Suppressor macrophage treated with lipopolysaccharide for 4 hours (primary cell): ENCODE measurements around the gene DMRT3.
A peak's percentile ranks its signal among the peaks of the same experiment; 100 is the strongest.

ENCODE experiments used
- DNase-seq: peaks from one replicate; pipeline ENCODE4 v3.0.0-alpha.2; 2020

Gene DMRT3

DNA sequence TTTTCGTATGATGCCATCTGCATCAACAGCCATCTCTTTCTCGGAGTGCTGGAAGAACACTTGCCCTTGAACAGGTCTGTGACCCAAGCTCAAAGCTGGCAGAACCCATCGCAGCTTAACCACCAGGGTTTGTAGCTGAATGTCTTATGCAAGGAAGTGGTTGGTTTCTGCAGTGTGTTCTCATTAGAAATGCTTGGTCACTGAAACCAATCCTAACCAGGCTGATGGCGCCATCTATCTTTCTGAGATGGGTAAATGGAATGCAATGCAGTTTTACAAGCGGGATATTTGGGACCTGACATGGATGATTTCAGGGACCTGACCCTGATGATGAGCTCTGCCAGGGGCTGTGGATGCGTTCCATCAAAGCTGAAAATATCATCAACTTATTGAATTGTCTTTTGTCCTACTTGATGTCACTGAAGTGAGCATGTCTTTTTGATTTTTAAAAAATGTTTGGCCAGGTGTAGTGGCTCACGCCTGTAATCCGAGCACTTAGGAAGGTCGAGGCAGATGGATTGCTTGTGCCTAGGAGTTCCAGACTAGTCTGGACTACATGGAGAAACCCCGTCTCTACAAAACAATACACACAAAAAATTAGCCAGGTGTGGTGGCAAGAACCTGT, 28.7 kb downstream of the DMRT3 start:
- peak; percentile 69 for DNase-seq

DNA sequence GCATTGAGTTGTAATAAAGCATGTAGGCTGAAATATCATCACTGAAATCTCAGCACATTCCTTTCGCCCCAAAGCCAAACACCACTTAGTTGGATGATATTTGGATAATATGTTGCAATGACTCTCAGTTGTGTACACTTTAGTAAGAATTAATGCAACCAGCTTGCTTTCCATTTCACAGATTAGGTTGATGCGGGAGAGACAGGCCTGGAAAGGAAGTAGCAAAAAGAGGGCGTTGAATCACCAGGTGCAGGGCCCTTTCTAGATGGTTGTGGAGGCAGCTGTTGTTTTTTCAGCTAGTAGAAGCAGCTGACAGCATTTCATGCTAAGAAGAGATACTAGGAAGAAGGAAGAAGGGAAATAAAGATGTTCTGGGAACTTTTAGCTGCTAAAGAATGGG, 30.9 kb downstream of the DMRT3 start:
- DNase-seq: no peak

DNA sequence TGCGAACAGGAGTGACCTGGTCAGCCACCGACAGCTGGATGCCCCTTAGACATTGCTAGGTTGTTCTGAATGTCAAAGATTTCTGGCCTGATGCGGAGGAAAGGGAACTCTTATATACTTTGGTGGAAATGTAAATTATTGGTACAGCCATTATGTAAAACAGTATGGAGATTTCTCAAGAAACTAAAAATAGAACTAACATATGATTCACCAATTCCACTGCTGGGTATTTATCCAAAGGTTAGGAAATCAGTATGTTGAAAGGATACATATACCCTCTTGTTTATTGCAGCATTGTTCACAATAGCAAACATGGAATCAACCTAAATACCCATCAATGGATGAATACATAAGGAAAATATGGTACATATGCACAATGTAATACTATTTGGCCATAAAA, 31.8 kb downstream of the DMRT3 start:
- DNase-seq: peak; percentile 55

DNA sequence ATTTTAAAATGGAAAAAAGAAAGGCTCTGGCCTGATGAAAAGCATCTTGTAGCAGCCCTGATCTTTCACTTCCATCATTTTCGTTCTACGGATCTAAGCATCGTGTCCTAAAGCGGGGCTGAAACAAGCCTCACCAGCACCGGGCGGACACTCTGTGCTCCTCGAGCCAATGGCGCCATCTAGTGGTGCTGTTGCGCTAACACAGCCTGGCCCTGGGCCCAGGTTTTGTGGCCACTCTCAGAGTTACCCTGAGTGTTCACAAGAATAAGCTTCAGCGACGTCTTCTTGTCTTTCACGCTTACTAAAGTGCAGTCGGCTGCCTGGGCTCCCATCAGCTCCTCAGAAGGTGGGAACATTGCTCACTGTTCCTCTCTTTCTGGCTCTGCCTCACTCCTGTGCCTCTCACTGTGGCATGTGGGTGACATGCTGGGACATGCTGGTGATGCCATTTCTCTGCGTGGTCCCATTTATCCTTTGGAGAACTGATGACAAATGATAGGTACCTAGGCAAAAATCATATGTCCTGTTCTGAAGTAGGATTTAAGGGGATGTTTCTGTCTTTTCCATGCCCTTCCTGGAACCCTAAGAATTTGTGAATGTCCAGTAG, 32.7 kb downstream of the DMRT3 start:
- peak; percentile 90 for DNase-seq

DNA sequence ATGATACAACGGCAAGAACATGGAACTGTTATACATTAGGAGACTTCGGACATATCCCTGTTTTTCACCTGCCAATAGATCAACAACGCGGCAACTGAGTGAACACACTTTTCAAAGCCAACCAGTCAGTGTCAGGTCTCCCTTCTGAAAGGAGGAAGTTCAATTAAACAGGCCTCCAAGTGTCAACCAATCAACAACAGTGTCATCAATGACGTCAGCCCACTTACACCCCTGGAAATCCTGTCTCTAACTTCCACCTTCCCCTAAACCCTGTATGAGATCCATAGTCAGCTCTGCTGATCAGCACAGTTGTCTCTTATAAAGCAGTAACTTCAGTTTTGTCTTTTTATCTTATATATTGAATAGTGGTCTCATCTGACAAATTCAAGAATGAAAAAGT, 36.6 kb downstream of the DMRT3 start:
- peak; percentile 14 for DNase-seq

DNA sequence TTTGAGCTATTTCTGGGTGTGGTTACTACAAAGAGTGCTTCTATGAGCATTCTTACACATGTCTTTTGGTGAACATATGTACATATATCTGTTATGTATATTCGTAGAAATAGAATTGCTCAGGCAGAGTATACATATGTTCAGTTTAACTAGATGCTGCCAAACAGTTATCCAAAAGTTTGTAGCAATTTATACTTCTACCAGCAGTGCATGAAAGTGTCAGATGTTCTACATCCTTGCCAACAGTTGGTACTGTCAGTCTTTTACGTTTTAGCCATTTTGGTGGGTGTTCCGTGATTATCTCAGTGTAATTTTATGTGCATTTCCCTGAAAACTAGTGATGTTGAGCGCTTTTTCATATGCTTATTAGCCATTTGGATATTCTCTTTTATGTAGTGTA, 37.8 kb downstream of the DMRT3 start:
- no peak for DNase-seq

DNA sequence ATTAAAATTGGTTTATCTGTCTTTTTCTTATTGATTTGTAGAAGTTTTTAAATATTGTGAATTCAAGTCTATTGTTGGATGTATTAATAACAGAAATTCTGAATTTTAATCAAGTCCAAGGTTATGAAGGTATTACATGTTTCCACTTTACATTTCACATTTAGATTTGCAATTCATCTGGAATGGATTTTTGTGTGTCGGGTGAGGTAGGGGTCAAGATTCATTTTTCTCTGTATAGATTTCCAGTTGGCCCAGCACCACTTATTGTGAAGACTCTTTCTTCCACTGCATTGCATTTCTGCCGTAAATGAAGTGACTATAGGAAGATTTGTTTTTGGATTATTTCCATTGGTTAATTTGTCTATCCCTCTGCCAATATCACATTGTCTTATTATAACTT, 38.2 kb downstream of the DMRT3 start:
- no peak for DNase-seq

DNA sequence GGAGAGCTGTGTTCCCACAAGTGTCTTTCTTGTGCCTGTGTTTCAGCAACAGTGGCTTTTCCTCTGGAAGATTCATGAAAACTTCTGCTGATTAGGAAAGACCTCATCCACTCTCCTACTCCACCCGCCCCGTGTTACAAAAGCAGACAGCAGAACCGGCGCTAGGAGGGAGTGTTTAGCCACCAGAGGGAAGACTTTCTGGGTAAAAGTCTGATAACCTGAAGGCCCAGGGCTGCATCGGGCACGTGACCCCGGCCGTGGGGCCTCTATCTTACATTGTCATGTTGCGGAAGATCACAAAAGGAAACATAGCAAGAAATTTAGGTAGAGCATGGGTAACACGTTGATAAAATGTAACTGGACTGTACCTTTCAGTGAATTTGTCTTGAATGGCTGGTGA, 41.7 kb downstream of the DMRT3 start:
- peak; percentile 11 for DNase-seq

DNA sequence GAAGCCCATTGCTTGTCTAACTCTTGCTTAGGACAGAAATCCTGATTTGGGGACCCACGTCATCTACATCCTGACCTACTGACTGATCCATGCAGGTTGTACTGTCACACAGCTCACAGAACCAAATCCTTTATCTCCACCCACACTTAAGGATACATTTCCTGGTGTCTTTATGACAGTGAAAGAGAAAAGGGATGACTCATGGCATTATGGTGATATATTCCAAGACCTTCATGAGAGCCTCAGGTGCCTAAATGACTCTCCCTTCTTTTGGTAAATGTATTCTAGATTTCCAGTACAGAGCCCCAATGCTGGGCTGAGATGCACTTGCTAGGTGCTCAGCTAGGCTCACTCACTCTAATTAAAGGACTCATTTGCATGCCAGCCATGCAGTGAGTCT, 47.7 kb downstream of the DMRT3 start:
- no peak for DNase-seq

DNA sequence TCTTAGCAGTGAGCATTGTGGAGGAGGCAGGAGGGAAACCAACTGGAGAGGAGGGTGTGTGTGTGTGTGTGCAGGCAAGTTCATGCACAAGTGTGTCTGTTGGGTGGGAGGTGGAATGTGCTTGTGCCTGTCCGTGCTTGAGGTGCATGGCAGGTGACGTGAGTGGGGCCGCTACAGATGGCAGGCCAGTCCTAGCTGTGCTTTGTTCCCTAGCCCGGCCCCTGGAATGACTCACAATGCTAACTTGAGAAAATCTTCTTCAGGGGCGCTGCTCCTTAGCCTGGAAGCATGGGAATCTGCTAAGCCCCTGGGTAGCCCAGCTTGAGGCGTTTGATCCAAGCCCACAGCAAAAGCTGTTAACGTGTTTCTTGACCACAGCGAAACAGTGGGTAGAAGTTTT, 48.7 kb downstream of the DMRT3 start:
- DNase-seq: no peak

DNA sequence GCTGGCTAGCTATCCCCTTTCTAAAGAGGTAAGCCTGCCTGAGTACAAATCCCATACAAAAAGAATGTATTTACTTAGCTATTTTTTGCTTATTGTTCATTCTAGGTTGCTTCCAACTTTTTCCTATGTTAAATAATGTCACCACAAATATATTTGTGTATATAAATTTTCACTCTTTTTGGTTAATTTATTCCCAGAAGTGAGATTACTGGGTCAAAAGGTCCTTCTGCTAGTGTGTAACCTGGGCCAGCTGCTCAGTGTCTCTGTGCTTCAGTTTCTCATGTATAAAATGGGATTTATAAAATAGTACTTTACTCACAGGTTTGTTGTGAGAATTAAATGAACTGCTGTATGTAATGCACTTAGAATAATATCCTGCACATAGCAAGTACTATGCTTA, 49.8 kb downstream of the DMRT3 start:
- DNase-seq: no peak

DNA sequence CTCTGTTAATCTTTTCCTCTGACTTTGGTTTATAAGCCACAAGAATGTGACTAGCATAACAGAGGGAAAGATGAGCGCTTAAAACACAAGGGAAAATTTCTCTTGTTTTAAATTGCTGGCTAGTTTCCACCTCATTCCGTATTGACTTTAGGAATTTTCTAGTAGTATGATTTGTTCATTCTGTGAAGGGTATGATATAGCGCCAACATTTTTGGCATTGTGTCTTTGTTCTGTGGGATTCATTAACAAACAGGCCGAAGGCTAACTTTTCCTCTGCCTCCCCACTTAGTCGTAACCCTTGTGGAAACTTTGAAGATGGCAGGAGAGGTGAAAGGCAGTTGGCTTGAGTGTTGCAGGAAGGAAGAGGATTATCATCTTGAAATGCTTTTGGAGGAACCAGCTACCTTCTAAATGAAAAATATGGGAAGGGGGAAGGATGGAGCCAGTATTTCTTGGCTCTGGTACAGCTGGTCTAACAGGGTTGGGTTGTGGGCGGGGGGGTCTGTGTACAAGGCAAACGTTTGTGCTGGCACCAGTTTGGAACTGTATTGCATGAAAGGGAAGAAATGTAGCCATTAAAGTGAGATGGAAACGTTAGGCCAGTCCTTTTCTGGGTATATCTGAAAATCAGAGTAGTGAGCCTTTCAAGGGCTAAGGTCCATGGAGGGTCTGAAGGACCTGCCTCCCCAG, 52.2 kb downstream of the DMRT3 start:
- DNase-seq: no peak

DNA sequence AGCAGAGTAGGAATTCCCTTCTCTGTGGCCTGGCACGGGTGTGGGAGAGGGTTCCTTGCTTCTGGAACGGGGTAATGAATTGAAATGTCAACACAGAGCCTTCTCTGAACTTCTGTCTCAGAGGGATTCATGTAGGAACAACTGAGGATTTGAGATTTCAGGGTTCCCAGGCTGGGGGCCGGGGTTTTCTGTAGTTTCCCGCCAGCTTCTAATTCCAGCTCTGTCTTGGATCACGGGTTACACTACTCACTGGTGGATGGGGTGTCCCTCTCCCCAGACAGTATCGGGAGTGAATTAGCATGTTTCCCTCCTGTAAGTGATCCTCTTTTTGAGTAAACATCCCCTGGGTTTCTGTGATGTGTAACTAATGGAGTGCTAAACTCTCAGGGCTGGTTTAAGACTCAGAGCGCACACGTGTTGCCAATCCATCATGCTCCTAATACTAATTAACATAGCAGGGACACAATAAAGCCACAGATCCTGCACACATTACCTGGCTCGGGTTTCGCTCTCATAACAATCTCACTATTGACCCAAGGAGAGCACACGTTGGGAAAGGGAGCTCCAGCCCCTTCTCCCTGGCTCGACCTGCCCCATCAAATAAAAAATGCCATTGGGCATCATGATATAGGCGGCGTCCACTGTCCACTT, 55.6 kb downstream of the DMRT3 start:
- DNase-seq: no peak

DNA sequence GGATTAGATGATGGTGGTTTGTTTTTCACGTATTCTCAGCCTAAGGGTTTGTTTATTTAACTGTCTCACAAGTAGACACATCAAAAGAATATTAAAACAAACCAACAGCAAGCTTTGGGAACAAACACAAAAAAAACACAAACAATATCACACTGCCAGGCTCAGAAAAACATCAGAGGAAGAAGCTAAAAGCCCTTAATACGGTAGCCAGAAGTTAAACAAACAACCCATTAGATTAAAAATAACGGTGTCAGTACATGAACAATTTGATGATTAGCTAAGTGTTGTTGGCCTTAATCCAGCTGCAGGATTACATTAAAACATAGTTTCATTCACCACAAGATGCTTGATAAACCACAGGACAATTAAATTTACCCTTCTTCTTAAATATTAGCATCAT, 57.8 kb downstream of the DMRT3 start:
- no peak for DNase-seq

DNA sequence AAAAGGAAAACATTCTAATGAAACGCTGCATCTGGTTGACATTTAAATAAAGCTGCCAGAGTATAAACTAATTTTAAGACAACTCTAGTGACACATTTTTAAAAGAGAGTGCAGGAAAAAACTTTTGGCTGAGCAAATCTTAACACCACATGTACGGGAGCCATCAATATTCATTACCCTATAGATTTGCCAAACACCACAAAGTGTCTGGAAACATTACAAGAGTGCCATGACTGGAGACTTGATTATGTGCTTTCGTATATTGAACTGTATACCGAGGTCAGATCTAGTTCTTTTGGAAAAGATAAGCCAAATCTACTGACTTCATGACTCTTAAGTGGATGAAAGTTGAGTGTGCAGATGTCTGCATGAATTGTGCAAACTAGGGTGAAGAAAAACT, 63.1 kb downstream of the DMRT3 start:
- no peak for DNase-seq
